DMS53 (cell line): Measurements from ENCODE around the gene ADAT3.

Experiments used
- DNase-seq: peaks from one replicate; lab custom pipeline; 2025; lab: John Stamatoyannopoulos, UW

Gene ADAT3

GRCh38 chr19:1956868-1957492 lies 51.8 kb downstream of the ADAT3 start:
- no peak for DNase-seq

GRCh38 chr19:1957562-1958248 lies 52.5 kb downstream of the ADAT3 start:
- DNase-seq, result no peak

GRCh38 chr19:1959928-1960589 lies 54.9 kb downstream of the ADAT3 start:
- DNase-seq, result no peak

GRCh38 chr19:1961000-1961883 lies 56.0 kb downstream of the ADAT3 start:
- DNase-seq, result no peak

- DNase-seq, result no peak
These were observed 57.5 kb downstream of the ADAT3 start for GRCh38 chr19:1962674-1963073.
